Measurements from ENCODE around the gene CLPTM1. TPM values are rescaled to one million over a fixed set of nuclear protein-coding genes. Genes with fewer than 3 reads are reported as not detected.

CLPTM1 gene
- total and polyA plus RNA-seq, 2 donors (not counting 3 experiments of a cell fraction or from before 2014, with no cell fraction given): 108 to 176 TPM

DNA sequence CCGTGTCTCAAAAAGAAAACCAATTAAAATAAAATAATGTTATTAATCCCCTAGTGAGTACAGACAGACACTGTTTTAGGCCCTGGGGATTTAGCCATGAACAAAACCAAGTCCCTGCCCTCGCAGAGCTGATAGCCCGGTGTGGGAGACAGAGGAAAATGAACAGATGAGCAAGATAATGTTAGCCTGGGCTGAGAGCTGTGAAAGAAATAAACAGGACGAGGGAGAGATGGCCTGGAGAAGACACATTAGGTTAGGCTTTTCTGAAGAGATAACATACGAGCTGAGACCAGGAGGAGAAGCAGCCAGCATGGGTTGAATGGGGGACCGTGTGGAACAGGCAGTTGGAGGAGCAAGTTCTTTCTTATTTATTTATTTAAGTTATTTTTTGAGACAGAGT lies 55.1 kb downstream of the CLPTM1 start:
- Histone ChIP-seq H3K9ac (replicated peaks; ENCODE audit: extremely low read depth, insufficient read depth, low read length) (no peak overlapping the region), H3K27me3 (ENCODE audit: control insufficient read depth in 2 of 2, insufficient read depth in 2 of 2, low read length in 2 of 2) (no peaks in the 10 kb centered on the region), H3K36me3 (ENCODE audit: control insufficient read depth in 2 of 2, extremely low read depth in 1 of 2, insufficient read depth in 2 of 2, low read length in 2 of 2) (peaks cover 0 to 10% of the 10 kb centered on the region in 2 experiments), H3K9me3 (replicated peaks; ENCODE audit: control insufficient read depth, insufficient read depth, low read length) (no peaks in the 10 kb centered on the region), H3K4me2 (ENCODE audit: insufficient read depth, low read length) (no peak overlapping the region), H3K9me1 (replicated peaks; ENCODE audit: control insufficient read depth, extremely low read depth, insufficient read depth, low read length) (no peaks in the 10 kb centered on the region), H4K20me1 (replicated peaks; ENCODE audit: control insufficient read depth, extremely low read depth, insufficient read depth, low read length) (no peaks in the 10 kb centered on the region), H3K27ac (ENCODE audit: insufficient read depth, low read depth, low read length) (no peak overlapping the region), H3K4me1 (ENCODE audit: control insufficient read depth, extremely low read depth, insufficient read depth, low read length) (no peaks in the 10 kb centered on the region), H3K4me3 (replicated peaks in 1 of 3; ENCODE audit: insufficient read depth in 1 of 3, low read depth in 1 of 3, low read length in 3 of 3) (no peak overlapping the region), H2AFZ (ENCODE audit: low read depth, low read length) (no peak overlapping the region), H3K79me2 (ENCODE audit: control insufficient read depth, insufficient read depth, low read length) (no peaks in the 10 kb centered on the region)
- TF ChIP-seq MYC (IDR thresholded peaks at IDR 0.05; ENCODE audit: low read depth, low read length) (no peak), FOS (IDR thresholded peaks at IDR 0.05; ENCODE audit: borderline replicate concordance, insufficient read depth, low read length) (no peak), JUN (IDR thresholded peaks at IDR 0.05; ENCODE audit: borderline replicate concordance, insufficient read depth, insufficient read length, low read depth) (no peak), POLR2AphosphoS5 (IDR thresholded peaks at IDR 0.05; ENCODE audit: insufficient read depth, low read depth, low read length) (no peak), GATA2 (IDR thresholded peaks at IDR 0.05; ENCODE audit: insufficient read depth, insufficient read length, low read depth, low read length) (no peak), POLR2A (IDR thresholded peaks at IDR 0.05; ENCODE audit: low read depth, low read length) (no peak), EZH2 (IDR thresholded peaks at IDR 0.05; ENCODE audit: borderline replicate concordance, low read depth, low read length, severe bottlenecking) (no peak)
- TF ChIP-seq, protein P1, sequence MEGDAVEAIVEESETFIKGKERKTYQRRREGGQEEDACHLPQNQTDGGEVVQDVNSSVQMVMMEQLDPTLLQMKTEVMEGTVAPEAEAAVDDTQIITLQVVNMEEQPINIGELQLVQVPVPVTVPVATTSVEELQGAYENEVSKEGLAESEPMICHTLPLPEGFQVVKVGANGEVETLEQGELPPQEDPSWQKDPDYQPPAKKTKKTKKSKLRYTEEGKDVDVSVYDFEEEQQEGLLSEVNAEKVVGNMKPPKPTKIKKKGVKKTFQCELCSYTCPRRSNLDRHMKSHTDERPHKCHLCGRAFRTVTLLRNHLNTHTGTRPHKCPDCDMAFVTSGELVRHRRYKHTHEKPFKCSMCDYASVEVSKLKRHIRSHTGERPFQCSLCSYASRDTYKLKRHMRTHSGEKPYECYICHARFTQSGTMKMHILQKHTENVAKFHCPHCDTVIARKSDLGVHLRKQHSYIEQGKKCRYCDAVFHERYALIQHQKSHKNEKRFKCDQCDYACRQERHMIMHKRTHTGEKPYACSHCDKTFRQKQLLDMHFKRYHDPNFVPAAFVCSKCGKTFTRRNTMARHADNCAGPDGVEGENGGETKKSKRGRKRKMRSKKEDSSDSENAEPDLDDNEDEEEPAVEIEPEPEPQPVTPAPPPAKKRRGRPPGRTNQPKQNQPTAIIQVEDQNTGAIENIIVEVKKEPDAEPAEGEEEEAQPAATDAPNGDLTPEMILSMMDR (IDR thresholded peaks at IDR 0.05; ENCODE audit: extremely low read depth in 1 of 2, insufficient read depth in 1 of 2, low read depth in 1 of 2, low read length in 2 of 2): no peak
- TF ChIP-seq, protein P2, sequence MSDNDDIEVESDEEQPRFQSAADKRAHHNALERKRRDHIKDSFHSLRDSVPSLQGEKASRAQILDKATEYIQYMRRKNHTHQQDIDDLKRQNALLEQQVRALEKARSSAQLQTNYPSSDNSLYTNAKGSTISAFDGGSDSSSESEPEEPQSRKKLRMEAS (IDR thresholded peaks at IDR 0.05; ENCODE audit: insufficient read depth, insufficient read length): no peak
- BruUV-seq (replicated peaks): no TSS peak
- ChIA-PET POLR2A (no interaction called here), CTCF (no interaction called here)
- FAIRE-seq (no peak), DNase-seq (ENCODE audit: low read depth, low spot score) (no peak)
- dilution Hi-C loops (cut with MboI; ENCODE audit: extremely low pct_ligation_motif_present, low sequenced_read_pairs) (no loop called here), intact Hi-C loops (cut with micrococcal nuclease) (no loop called here)

Data from endothelial cell of umbilical vein (primary cell).